HFF-Myc (cell line): Measurements from ENCODE around the gene PDE11A.

Experiments used
- DNase-seq: peaks from one replicate; pipeline ENCODE4 v3.0.0-alpha.2; 2011; ENCODE audit warnings: low read depth; ENCODE audit errors: extremely low read depth
- H3K4me3 ChIP-seq: replicated peaks from 2 replicates; pipeline ENCODE4 v1.5.1; 2011; ENCODE audit warnings: low read depth, mild to moderate bottlenecking, control low read depth, low read length
- TF ChIP-seq, protein P1 (sequence below): IDR thresholded peaks from 2 replicates; pipeline ENCODE4 v1.5.1; 2012; ENCODE audit warnings: mild to moderate bottlenecking, low read depth, low read length, control low read depth; ENCODE audit errors: missing control alignments

PDE11A gene

DNA sequence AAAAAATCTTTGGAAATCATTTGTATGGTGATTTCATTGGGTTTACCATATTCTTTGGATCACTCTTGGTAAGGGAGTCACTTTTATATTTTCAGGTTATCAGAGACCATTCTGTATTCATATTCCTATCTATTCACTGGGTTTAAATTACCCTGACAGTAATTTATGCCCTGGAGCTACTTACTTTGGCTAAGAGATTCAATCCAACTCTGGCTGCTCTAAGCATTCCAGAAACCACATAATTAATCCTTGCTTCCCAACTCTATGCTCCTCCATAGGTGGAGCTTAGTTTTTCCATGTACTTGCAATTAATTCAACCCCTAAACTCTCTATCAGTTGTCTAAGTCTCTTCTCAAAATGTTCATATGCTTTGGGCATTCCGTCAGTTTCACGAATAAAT lies 343.7 kb downstream of the PDE11A start:
- no peak for DNase-seq
- TF ChIP-seq, protein P1, sequence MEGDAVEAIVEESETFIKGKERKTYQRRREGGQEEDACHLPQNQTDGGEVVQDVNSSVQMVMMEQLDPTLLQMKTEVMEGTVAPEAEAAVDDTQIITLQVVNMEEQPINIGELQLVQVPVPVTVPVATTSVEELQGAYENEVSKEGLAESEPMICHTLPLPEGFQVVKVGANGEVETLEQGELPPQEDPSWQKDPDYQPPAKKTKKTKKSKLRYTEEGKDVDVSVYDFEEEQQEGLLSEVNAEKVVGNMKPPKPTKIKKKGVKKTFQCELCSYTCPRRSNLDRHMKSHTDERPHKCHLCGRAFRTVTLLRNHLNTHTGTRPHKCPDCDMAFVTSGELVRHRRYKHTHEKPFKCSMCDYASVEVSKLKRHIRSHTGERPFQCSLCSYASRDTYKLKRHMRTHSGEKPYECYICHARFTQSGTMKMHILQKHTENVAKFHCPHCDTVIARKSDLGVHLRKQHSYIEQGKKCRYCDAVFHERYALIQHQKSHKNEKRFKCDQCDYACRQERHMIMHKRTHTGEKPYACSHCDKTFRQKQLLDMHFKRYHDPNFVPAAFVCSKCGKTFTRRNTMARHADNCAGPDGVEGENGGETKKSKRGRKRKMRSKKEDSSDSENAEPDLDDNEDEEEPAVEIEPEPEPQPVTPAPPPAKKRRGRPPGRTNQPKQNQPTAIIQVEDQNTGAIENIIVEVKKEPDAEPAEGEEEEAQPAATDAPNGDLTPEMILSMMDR, result no peak
- no peak overlapping the region for H3K4me3 ChIP-seq

DNA sequence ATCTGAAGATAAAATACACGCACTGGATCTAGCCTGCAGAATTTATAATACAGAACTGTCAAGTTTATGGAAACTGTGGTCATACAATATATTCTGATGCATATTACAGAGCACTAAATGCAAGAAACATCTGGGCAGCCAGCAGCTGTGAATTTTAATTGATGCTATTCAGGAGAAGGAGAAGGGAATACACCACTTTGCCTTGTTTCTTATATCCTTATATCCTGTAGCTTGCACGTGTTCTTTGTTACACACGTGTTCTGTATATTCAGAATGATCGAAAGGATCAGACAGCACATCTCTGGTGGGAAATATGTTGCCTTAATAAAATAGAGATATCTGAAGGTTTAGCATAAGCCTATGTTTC lies 344.2 kb downstream of the PDE11A start:
- no peak overlapping the region for H3K4me3 ChIP-seq
- TF ChIP-seq, protein P1, result no peak
- DNase-seq, result no peak

DNA sequence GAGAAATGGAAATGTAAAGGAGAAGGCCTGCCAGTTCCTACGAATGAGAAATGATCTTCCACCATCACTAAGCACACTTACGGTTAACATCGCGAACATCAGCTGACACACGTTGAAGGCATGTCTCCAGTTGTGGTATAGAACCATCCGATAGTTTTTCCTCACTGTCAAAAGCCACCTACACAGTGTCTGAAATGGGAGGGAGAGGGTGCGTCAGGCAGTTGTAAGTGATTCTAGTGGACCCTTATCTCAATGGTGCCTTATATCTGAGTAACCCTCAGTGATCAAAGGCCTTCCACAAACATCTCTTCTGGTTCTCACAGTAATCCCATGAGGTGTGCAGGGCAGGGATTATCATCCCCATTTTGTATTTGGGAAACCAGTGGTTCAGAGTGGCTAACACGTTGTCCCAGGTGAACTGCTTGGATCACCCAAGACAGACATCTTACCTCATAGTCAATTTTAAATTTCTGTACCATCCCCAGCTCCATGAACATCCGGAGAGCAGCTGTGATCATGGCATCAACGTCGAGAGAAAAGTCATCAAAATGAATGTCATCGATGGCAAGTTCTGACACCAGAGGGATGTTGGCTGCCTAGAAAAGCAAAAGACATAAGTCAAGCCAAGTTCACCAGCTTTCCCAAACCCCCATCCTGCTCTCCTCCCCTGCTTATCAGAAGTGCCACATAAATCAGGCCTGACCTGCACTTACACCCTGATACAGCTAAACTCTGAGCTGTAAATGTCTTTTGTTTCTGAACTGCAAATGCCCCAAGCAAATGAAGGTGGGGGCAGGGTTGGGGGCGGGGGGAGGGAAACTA lies 344.8 kb downstream of the PDE11A start:
- no peak for DNase-seq
- TF ChIP-seq, protein P1, result no peak
- H3K4me3 ChIP-seq, result no peak overlapping the region

DNA sequence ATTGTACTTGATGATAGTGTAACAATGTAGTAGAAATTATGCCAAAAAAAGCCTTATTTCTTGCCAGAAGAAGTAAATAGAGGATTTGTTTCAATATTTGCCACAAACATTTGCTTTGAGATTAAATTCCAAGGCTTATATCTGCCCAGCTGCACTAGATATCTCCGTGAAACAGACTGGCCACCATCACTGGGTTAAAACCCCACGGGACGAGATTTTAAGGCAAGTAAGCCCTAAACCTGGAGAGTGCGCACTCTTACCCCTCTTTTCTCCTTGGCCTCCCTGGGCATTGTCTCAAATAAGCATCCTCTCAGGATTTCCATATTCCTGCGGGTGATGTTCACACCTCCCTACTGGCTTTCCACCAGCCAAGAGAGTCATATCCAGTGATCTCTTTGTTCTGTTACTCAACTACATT lies 345.6 kb downstream of the PDE11A start:
- no peak overlapping the region for H3K4me3 ChIP-seq
- DNase-seq, result no peak
- TF ChIP-seq, protein P1, result no peak

DNA sequence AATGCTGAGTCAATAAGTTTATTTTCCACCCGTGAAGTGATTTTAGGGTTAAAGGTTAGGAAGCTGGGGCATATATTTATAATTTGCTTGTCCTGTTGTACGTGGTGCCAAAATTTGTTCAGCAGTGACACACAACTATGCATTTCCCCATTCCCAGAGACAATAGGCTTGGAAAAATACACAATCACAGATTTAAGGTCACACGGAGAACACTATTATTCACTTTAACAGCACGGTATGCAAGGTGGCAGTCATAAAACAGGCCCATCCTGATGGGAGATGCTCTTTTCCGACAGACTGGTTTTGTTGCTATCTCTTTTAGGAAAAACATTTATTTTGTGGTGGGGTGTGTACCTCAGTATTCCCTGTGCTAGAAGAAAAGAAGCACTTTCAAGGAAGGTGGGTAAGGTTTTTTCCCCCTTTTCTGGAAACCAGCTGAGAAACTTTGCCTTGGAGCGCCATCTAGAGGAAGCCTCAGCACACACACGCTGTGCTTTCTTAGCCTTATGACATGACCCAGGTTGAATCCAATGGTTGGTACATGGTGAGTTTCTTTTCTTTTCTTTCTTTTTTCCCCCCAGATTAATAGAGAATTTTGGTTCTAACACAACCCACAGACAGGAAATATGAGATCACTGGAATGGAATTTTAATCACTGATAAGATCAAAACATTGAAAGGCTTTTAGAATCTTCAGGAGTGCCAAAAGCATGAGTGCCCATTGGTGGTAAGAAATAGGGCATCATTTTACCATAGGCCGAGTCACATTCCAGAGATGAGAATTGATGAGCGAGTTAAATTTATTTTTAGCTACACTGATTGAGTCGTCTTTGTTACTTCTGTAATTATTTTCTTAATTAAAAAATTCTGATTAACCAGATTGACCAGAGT lies 347.9 kb downstream of the PDE11A start:
- peak; percentile 7 for DNase-seq

DNA sequence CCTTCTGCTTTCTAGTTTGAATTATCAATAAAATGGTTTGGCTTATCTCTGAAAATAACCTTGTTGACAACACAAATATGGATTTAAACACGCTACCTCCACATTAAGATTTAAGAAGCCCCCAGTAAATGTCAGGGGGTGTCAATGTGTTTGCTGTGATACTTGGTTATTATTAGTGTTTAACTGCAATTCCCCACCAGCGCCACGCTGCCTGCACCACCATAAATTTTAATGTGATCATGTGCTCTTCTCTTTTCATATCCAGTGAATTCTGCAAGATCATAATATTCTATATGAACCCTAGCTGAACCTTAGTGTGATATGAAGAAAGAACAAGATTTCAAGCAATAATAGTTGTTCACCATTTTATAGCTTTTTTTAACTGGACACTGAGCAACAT lies 349.3 kb downstream of the PDE11A start:
- TF ChIP-seq, protein P1, result no peak
- H3K4me3 ChIP-seq, result no peak overlapping the region
- no peak for DNase-seq

More for the DNA sequence above, 347.9 kb downstream of the PDE11A start:
- TF ChIP-seq, protein P1, result peak; percentile 89
- no peak overlapping the region for H3K4me3 ChIP-seq
